CD4-positive, alpha-beta memory T cell (primary cell): ENCODE measurements around the gene ULBP3. TPM values are rescaled to one million over a fixed set of nuclear protein-coding genes. Genes with fewer than 3 reads are reported as not detected.

Experiments used
- CTCF ChIA-PET: fragments of 350-600 bp; sonication (Branson Sonifier 250); formaldehyde crosslinking; loops from one replicate; lab custom pipeline; 2021; ENCODE audit warnings: inconsistent platforms; ENCODE audit not compliant: partially characterized antibody; lab: Charles Lee
- POLR2A ChIA-PET: fragments of 350-600 bp; sonication (Branson Sonifier 250); formaldehyde crosslinking; loops from one replicate; lab custom pipeline; 2021; ENCODE audit not compliant: partially characterized antibody; lab: Charles Lee
- DNase-seq, 5 donors: peaks; one replicate each; pipeline versions ENCODE4 v3.0.0 to v3.0.0-alpha.2; 2020 to 2022; ENCODE audit warnings: mixed read lengths in 1 of 5
- H3K27ac ChIP-seq: one replicate; pipeline ENCODE4 v1.7.0; 2013; ENCODE audit warnings: low read depth, low read length
- H3K27me3 ChIP-seq: 2 replicates; pipeline ENCODE4 v1.7.0; 2013; ENCODE audit warnings: mild to moderate bottlenecking, low read length, moderate library complexity; ENCODE audit not compliant: insufficient read depth
- H3K36me3 ChIP-seq: 2 replicates; pipeline ENCODE4 v1.7.0; 2013; ENCODE audit warnings: mild to moderate bottlenecking, low read length, moderate library complexity; ENCODE audit not compliant: insufficient read depth
- H3K4me1 ChIP-seq: 2 replicates; pipeline ENCODE4 v1.7.0; 2013; ENCODE audit warnings: mild to moderate bottlenecking, low read length, moderate library complexity; ENCODE audit not compliant: insufficient read depth
- H3K4me3 ChIP-seq, 2 donors: one replicate each; pipeline ENCODE4 v1.7.0; 2013; ENCODE audit warnings: low read length in 2 of 2, mild to moderate bottlenecking in 1 of 2
- H3K9me3 ChIP-seq, 2 donors: one replicate each; pipeline ENCODE4 v1.7.0; 2013; ENCODE audit warnings: low read length in 2 of 2, control low read depth in 1 of 2; ENCODE audit not compliant: control insufficient read depth in 1 of 2
- H3K27ac Mint-ChIP-seq, 7 donors: one replicate each; pipeline ENCODE4 v1.8.0; 2020 to 2021; ENCODE audit warnings: mixed read lengths in 7 of 7, mild to moderate bottlenecking in 6 of 7, inconsistent platforms in 3 of 7, moderate library complexity in 3 of 7
- H3K27me3 Mint-ChIP-seq, 2 donors: one replicate each; pipeline ENCODE4 v1.8.0; 2020 to 2021; ENCODE audit warnings: mixed read lengths in 2 of 2
- H3K36me3 Mint-ChIP-seq, 2 donors: one replicate each; pipeline ENCODE4 v1.8.0; 2020 to 2021; ENCODE audit warnings: mixed read lengths in 2 of 2, inconsistent platforms in 1 of 2, mild to moderate bottlenecking in 1 of 2
- H3K4me1 Mint-ChIP-seq, 4 donors: one replicate each; pipeline ENCODE4 v1.8.0; 2020 to 2021; ENCODE audit warnings: mixed read lengths in 4 of 4, mild to moderate bottlenecking in 1 of 4
- H3K4me3 Mint-ChIP-seq, 8 donors: one replicate each; pipeline ENCODE4 v1.8.0; 2020 to 2021; ENCODE audit warnings: mixed read lengths in 8 of 8, mild to moderate bottlenecking in 7 of 8, moderate library complexity in 6 of 8, inconsistent platforms in 3 of 8
- H3K9me3 Mint-ChIP-seq, 8 donors: one replicate each; pipeline ENCODE4 v1.8.0; 2020 to 2021; ENCODE audit warnings: mixed read lengths in 8 of 8, mild to moderate bottlenecking in 5 of 8, inconsistent platforms in 3 of 8, moderate library complexity in 1 of 8
- intact Hi-C: fragments of 100-400 bp; cut with micrococcal nuclease; formaldehyde crosslinking; loops from one replicate; pipeline ENCODE4 v1.15.1; 2023
- polyA plus RNA-seq, 2 donors: library from polyadenylated mRNA; unstranded; fragments of 300-500 nt; fragmentation: Illumina TruSeq; gene quantifications; one replicate each; pipeline ENCODE4 v1.2.3, GENCODE V29; 2021
- total RNA-seq, 2 experiments: library from RNA; stranded (reverse); gene quantifications; one replicate each; pipeline ENCODE4 v1.2.3, GENCODE V29; 2021

Gene ULBP3
- total and polyA plus RNA-seq, 4 experiments from 2014 or later: 0.42 to 0.96 (median 0.48) TPM; not detected in 1

GRCh38 chr6:150048099-150048498, 20.8 kb downstream of the ULBP3 start:
- CTCF ChIA-PET: no interaction called here
- H3K36me3 Mint-ChIP-seq: no peaks in the 10 kb centered on the region
- Histone ChIP-seq H3K4me1 (no peaks in the 10 kb centered on the region), H3K9me3 (no peaks in the 10 kb centered on the region), H3K4me3 (no peak overlapping the region), H3K36me3 (no peaks in the 10 kb centered on the region), H3K27ac (no peak overlapping the region), H3K27me3 (peaks cover 3% of the 10 kb centered on the region)
- H3K9me3 Mint-ChIP-seq: no peaks in the 10 kb centered on the region
- POLR2A ChIA-PET: no interaction called here
- H3K4me1 Mint-ChIP-seq: peaks cover 0 to 3% (median 0%) of the 10 kb centered on the region in 4 donors
- DNase-seq: no peak
- intact Hi-C loops: no loop called here
- peak overlapping the region in 1 of 7 donors; percentile 17 for H3K27ac Mint-ChIP-seq
- H3K27me3 Mint-ChIP-seq: peaks cover 29 to 41% of the 10 kb centered on the region in 2 donors
- no peak overlapping the region for H3K4me3 Mint-ChIP-seq

GRCh38 chr6:150046943-150047342, 22.0 kb downstream of the ULBP3 start:
- no peak for DNase-seq
- peaks cover 28 to 39% of the 10 kb centered on the region in 2 donors for H3K27me3 Mint-ChIP-seq
- no peak overlapping the region for H3K27ac ChIP-seq
- no peaks in the 10 kb centered on the region for H3K36me3 ChIP-seq
- peaks cover 3% of the 10 kb centered on the region for H3K27me3 ChIP-seq
- no peak overlapping the region for H3K27ac Mint-ChIP-seq
- ChIA-PET POLR2A (no interaction called here), CTCF (no interaction called here)
- no peaks in the 10 kb centered on the region for H3K36me3 Mint-ChIP-seq
- no peaks in the 10 kb centered on the region for H3K9me3 Mint-ChIP-seq
- intact Hi-C loops: no loop called here
- H3K9me3 ChIP-seq: no peaks in the 10 kb centered on the region
- H3K4me1 Mint-ChIP-seq: peaks cover 0 to 3% (median 0%) of the 10 kb centered on the region in 4 donors
- H3K4me1 ChIP-seq: no peaks in the 10 kb centered on the region
- no peak overlapping the region for H3K4me3 Mint-ChIP-seq
- H3K4me3 ChIP-seq: no peak overlapping the region

GRCh38 chr6:150044621-150045145, 24.2 kb downstream of the ULBP3 start:
- Histone ChIP-seq H3K4me1 (no peaks in the 10 kb centered on the region), H3K9me3 (no peaks in the 10 kb centered on the region), H3K36me3 (no peaks in the 10 kb centered on the region), H3K27ac (no peak overlapping the region), H3K27me3 (peaks cover 8% of the 10 kb centered on the region), H3K4me3 (no peak overlapping the region)
- ChIA-PET CTCF (no interaction called here), POLR2A (no interaction called here)
- no peak overlapping the region for H3K27ac Mint-ChIP-seq
- H3K4me1 Mint-ChIP-seq: peaks cover 0 to 3% (median 0%) of the 10 kb centered on the region in 4 donors
- peaks cover 35 to 46% of the 10 kb centered on the region in 2 donors for H3K27me3 Mint-ChIP-seq
- no peak for DNase-seq
- intact Hi-C loops: no loop called here
- no peaks in the 10 kb centered on the region for H3K36me3 Mint-ChIP-seq
- no peaks in the 10 kb centered on the region for H3K9me3 Mint-ChIP-seq
- no peak overlapping the region for H3K4me3 Mint-ChIP-seq

- H3K4me3 ChIP-seq: no peak overlapping the region
- H3K27me3 ChIP-seq: peaks cover 9% of the 10 kb centered on the region
- ChIA-PET POLR2A (no interaction called here), CTCF (no interaction called here)
- peaks cover 42 to 55% of the 10 kb centered on the region in 2 donors for H3K27me3 Mint-ChIP-seq
- no peaks in the 10 kb centered on the region for H3K36me3 ChIP-seq
- no peak overlapping the region for H3K4me3 Mint-ChIP-seq
- no peaks in the 10 kb centered on the region for H3K9me3 ChIP-seq
- no peak overlapping the region for H3K27ac Mint-ChIP-seq
- no peak for DNase-seq
- H3K9me3 Mint-ChIP-seq: no peaks in the 10 kb centered on the region
- no peak overlapping the region for H3K27ac ChIP-seq
- no peaks in the 10 kb centered on the region for H3K4me1 ChIP-seq
- peaks cover 0 to 4% (median 2%) of the 10 kb centered on the region in 4 donors for H3K4me1 Mint-ChIP-seq
- no peaks in the 10 kb centered on the region for H3K36me3 Mint-ChIP-seq
- intact Hi-C loops: no loop called here
These were observed 25.2 kb downstream of the ULBP3 start for GRCh38 chr6:150043501-150044412.

- Mint-ChIP-seq H3K36me3 (no peaks in the 10 kb centered on the region), H3K9me3 (peaks cover 0 to 3% (median 0%) of the 10 kb centered on the region in 8 donors), H3K4me3 (no peak overlapping the region), H3K4me1 (peaks cover 3 to 9% (median 5%) of the 10 kb centered on the region in 4 donors), H3K27ac (no peak overlapping the region), H3K27me3 (peaks cover 44 to 57% of the 10 kb centered on the region in 2 donors)
- no peak overlapping the region for H3K4me3 ChIP-seq
- peaks cover 15% of the 10 kb centered on the region for H3K27me3 ChIP-seq
- H3K9me3 ChIP-seq: no peaks in the 10 kb centered on the region
- H3K4me1 ChIP-seq: peaks cover 4% of the 10 kb centered on the region
- POLR2A ChIA-PET: no interaction called here
- no peaks in the 10 kb centered on the region for H3K36me3 ChIP-seq
- intact Hi-C loops: no loop called here
- CTCF ChIA-PET: no interaction called here
- DNase-seq: no peak
- no peak overlapping the region for H3K27ac ChIP-seq
These were observed 25.8 kb downstream of the ULBP3 start for GRCh38 chr6:150043096-150043495.

- Mint-ChIP-seq H3K27me3 (peaks cover 53 to 67% of the 10 kb centered on the region in 2 donors), H3K36me3 (no peaks in the 10 kb centered on the region), H3K4me1 (peaks cover 9 to 19% (median 14%) of the 10 kb centered on the region in 4 donors), H3K9me3 (peaks cover 0 to 3% (median 0%) of the 10 kb centered on the region in 8 donors), H3K27ac (no peak overlapping the region), H3K4me3 (peak overlapping the region in 5 of 8 donors; percentile 21 to 77 (median 55))
- H3K9me3 ChIP-seq: no peaks in the 10 kb centered on the region
- no peak overlapping the region for H3K27ac ChIP-seq
- H3K27me3 ChIP-seq: peaks cover 39% of the 10 kb centered on the region
- intact Hi-C loops: no loop called here
- ChIA-PET POLR2A (no interaction called here), CTCF (no interaction called here)
- DNase-seq: no peak
- peaks cover 16% of the 10 kb centered on the region for H3K4me1 ChIP-seq
- no peaks in the 10 kb centered on the region for H3K36me3 ChIP-seq
- H3K4me3 ChIP-seq: no peak overlapping the region
These were observed 30.5 kb downstream of the ULBP3 start for GRCh38 chr6:150038202-150039062.
